ENCODE results near the gene PTPRCAP. TPM values are rescaled to one million over a fixed set of nuclear protein-coding genes. Genes with fewer than 3 reads are reported as not detected.

Gene PTPRCAP
- polyA plus RNA-seq, 1 donor from 2014 or later: 3.4 TPM

DNA sequence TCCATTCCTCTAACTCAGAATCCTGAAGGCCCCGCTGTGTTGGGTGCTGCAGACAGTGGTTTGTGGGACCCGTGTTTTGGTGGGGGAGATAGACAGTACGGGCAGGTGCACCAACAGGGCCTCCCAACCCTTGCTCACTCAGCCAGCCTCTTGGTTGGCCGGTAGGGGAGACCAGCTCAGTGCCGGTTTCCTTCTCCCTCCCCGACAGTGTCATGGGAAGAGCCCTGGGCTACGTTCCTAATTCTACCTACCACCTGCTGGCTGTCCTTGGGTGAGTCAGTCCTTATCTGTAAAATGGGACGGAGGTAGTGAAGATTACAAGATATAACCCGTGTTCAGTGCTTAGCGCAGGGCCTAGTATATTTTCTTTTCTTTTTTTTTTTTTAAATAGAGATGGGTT, 25.7 kb upstream of the PTPRCAP start:
- Histone ChIP-seq H3K4me3 (ENCODE audit: low read length) (no peak overlapping the region), H3K9me3 (ENCODE audit: low read length) (no peaks in the 10 kb centered on the region), H3F3A (ENCODE audit: insufficient read depth, low read length, poor library complexity, severe bottlenecking) (no peaks in the 10 kb centered on the region), H3K4me2 (ENCODE audit: low read length) (no peak overlapping the region), H2AFZ (ENCODE audit: low read depth, low read length) (no peak overlapping the region), H3K9me2 (ENCODE audit: insufficient read depth, low read length) (no peaks in the 10 kb centered on the region), H4K20me1 (ENCODE audit: insufficient read depth) (no peaks in the 10 kb centered on the region), H3K27ac (ENCODE audit: low read length) (no peak overlapping the region), H3K79me2 (replicated peaks; ENCODE audit: insufficient read depth, low read length) (no peaks in the 10 kb centered on the region), H3K27me3 (ENCODE audit: insufficient read depth, low read depth, low read length) (no peaks in the 10 kb centered on the region), H3K9ac (ENCODE audit: low read length) (no peak overlapping the region), H3K36me3 (ENCODE audit: insufficient read depth, low read length) (no peaks in the 10 kb centered on the region)
- TF ChIP-seq, protein P1, sequence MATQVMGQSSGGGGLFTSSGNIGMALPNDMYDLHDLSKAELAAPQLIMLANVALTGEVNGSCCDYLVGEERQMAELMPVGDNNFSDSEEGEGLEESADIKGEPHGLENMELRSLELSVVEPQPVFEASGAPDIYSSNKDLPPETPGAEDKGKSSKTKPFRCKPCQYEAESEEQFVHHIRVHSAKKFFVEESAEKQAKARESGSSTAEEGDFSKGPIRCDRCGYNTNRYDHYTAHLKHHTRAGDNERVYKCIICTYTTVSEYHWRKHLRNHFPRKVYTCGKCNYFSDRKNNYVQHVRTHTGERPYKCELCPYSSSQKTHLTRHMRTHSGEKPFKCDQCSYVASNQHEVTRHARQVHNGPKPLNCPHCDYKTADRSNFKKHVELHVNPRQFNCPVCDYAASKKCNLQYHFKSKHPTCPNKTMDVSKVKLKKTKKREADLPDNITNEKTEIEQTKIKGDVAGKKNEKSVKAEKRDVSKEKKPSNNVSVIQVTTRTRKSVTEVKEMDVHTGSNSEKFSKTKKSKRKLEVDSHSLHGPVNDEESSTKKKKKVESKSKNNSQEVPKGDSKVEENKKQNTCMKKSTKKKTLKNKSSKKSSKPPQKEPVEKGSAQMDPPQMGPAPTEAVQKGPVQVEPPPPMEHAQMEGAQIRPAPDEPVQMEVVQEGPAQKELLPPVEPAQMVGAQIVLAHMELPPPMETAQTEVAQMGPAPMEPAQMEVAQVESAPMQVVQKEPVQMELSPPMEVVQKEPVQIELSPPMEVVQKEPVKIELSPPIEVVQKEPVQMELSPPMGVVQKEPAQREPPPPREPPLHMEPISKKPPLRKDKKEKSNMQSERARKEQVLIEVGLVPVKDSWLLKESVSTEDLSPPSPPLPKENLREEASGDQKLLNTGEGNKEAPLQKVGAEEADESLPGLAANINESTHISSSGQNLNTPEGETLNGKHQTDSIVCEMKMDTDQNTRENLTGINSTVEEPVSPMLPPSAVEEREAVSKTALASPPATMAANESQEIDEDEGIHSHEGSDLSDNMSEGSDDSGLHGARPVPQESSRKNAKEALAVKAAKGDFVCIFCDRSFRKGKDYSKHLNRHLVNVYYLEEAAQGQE (IDR thresholded peaks at IDR 0.05; ENCODE audit: borderline replicate concordance): no peak
- TF ChIP-seq POLR2AphosphoS5 (IDR thresholded peaks at IDR 0.05) (no peak), EZH2 (IDR thresholded peaks at IDR 0.05; ENCODE audit: borderline replicate concordance, insufficient read depth, low read length, poor library complexity, severe bottlenecking) (no peak), TAF1 (IDR thresholded peaks at IDR 0.05; ENCODE audit: low read depth) (no peak), RAD21 (conservative IDR thresholded peaks at IDR 0.05) (no peak), SMC3 (conservative IDR thresholded peaks at IDR 0.05; ENCODE audit: poor library complexity) (no peak), MXI1 (conservative IDR thresholded peaks at IDR 0.05; ENCODE audit: poor library complexity, severe bottlenecking) (no peak), EP300 (conservative IDR thresholded peaks at IDR 0.05; ENCODE audit: poor library complexity, severe bottlenecking) (no peak)
- TF ChIP-seq, protein P2, sequence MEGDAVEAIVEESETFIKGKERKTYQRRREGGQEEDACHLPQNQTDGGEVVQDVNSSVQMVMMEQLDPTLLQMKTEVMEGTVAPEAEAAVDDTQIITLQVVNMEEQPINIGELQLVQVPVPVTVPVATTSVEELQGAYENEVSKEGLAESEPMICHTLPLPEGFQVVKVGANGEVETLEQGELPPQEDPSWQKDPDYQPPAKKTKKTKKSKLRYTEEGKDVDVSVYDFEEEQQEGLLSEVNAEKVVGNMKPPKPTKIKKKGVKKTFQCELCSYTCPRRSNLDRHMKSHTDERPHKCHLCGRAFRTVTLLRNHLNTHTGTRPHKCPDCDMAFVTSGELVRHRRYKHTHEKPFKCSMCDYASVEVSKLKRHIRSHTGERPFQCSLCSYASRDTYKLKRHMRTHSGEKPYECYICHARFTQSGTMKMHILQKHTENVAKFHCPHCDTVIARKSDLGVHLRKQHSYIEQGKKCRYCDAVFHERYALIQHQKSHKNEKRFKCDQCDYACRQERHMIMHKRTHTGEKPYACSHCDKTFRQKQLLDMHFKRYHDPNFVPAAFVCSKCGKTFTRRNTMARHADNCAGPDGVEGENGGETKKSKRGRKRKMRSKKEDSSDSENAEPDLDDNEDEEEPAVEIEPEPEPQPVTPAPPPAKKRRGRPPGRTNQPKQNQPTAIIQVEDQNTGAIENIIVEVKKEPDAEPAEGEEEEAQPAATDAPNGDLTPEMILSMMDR (IDR thresholded peaks at IDR 0.05; ENCODE audit: poor library complexity, severe bottlenecking): no peak

DNA sequence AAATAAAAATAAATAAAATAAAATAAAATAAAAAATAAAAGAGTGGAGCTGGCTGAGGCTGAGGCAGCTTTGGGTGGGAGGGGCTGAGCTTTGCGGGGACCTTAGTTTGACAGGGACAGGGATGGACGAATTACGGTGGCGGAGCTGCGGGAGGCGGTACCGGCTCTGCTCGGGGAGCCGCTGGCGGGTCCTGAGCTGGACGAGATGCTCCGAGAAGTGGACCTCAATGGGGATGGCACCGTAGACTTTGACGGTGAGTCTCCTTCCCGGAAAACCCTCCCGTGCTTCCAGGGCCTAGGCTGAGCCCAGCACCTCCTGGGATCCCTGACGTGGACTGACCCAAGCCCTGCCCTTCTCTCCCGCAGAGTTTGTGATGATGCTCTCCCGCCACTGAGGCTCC, 20.8 kb upstream of the PTPRCAP start:
- no peaks in the 10 kb centered on the region for H3K36me3 ChIP-seq (ENCODE audit: insufficient read depth, low read length)
- H3K9me2 ChIP-seq (ENCODE audit: insufficient read depth, low read length): no peaks in the 10 kb centered on the region
- H3K79me2 ChIP-seq (replicated peaks; ENCODE audit: insufficient read depth, low read length): no peaks in the 10 kb centered on the region
- H3K9ac ChIP-seq (ENCODE audit: low read length): no peak overlapping the region
- no peak overlapping the region for H3K4me2 ChIP-seq (ENCODE audit: low read length)
- no peak overlapping the region for H2AFZ ChIP-seq (ENCODE audit: low read depth, low read length)
- no peaks in the 10 kb centered on the region for H3K9me3 ChIP-seq (ENCODE audit: low read length)
- H4K20me1 ChIP-seq (ENCODE audit: insufficient read depth): no peaks in the 10 kb centered on the region
- H3K4me3 ChIP-seq (ENCODE audit: low read length): no peak overlapping the region
- no peaks in the 10 kb centered on the region for H3K27me3 ChIP-seq (ENCODE audit: insufficient read depth, low read depth, low read length)
- no peaks in the 10 kb centered on the region for H3F3A ChIP-seq (ENCODE audit: insufficient read depth, low read length, poor library complexity, severe bottlenecking)
- TF ChIP-seq, protein P1 (IDR thresholded peaks at IDR 0.05; ENCODE audit: borderline replicate concordance): no peak
- TF ChIP-seq SMC3 (conservative IDR thresholded peaks at IDR 0.05; ENCODE audit: poor library complexity): no peak
- TF ChIP-seq POLR2AphosphoS5 (IDR thresholded peaks at IDR 0.05): no peak
- no peak for TF ChIP-seq RAD21 (conservative IDR thresholded peaks at IDR 0.05)
- TF ChIP-seq EP300 (conservative IDR thresholded peaks at IDR 0.05; ENCODE audit: poor library complexity, severe bottlenecking): no peak
- TF ChIP-seq TAF1 (IDR thresholded peaks at IDR 0.05; ENCODE audit: low read depth): no peak
- TF ChIP-seq EZH2 (IDR thresholded peaks at IDR 0.05; ENCODE audit: borderline replicate concordance, insufficient read depth, low read length, poor library complexity, severe bottlenecking): no peak
- TF ChIP-seq, protein P2 (IDR thresholded peaks at IDR 0.05; ENCODE audit: poor library complexity, severe bottlenecking): no peak
- TF ChIP-seq MXI1 (conservative IDR thresholded peaks at IDR 0.05; ENCODE audit: poor library complexity, severe bottlenecking): no peak
- H3K27ac ChIP-seq (ENCODE audit: low read length): no peak overlapping the region

Measured in neural cell (in vitro differentiated cells).